Measurements from ENCODE around the gene FAM174C.
A peak's percentile ranks its signal among the peaks of the same experiment; 100 is the strongest.

The FAM174C gene

DNA sequence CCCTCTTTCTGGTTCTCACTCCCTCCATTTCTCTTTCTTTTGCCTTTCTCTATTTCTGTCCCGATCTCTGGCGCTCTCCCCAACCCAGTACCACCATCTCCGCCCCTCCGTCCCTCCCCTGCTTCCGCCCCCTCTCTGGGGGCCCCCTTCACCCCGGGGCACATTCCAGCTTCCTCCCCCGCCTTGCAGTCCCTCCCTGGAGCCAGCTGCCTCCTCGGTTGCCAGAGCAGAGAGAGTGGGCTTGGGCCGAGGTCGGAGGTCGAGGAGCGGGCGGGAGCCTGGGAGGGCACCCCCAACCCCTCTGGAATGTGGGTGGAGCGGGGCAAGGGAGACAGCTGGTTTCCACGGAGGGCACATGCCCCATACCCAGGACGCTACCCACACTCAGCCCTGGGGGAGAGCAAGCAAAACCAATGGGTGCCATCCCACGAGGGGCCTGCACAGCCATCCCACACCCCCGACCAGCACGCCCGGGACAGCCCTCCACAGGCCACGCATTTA lies 12.7 kb upstream of the FAM174C start:
- DNase-seq: no peak

GRCh38 chr19:1263188-1263587 lies 12.1 kb upstream of the FAM174C start:
- DNase-seq: no peak

DNA sequence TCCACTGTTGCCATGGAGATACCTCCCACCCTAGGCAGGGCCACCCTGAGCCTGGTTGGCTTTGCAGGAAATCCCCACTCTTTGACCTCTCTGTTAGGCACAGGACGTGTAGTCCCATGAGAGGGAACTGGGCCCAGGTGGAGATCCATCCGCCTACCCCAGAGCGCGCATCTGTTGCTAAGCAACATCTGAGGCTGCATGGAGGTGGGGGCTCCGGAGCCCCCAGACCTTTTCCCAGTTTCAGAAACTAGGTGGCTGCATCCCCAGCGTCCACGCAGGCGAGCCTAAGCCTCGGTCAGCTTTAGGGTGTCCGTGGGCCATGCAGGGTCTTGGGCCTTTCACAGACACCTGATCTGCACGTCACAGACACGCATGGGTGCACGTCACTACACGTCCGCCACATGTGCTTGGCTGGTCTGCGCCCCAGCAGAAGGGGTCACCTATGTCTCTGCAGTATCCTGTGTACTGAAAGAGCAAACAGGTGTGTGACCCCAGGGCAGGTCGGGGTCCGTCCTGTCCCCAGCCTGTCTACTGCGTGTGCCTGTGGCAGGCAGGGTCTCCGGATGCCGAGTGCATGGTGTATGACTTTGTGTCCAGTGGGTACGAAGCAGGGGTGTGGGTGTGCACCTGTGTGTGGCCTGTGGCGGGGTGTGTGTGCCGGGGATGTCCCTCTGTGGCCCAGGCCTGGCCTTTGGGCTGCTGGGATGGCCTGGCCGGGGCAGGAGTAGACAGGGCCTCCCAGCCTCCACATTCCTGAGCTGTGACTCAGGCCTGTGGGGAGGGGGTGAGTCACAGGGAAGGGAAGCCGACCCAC lies 10.3 kb upstream of the FAM174C start:
- no peak for DNase-seq

DNA sequence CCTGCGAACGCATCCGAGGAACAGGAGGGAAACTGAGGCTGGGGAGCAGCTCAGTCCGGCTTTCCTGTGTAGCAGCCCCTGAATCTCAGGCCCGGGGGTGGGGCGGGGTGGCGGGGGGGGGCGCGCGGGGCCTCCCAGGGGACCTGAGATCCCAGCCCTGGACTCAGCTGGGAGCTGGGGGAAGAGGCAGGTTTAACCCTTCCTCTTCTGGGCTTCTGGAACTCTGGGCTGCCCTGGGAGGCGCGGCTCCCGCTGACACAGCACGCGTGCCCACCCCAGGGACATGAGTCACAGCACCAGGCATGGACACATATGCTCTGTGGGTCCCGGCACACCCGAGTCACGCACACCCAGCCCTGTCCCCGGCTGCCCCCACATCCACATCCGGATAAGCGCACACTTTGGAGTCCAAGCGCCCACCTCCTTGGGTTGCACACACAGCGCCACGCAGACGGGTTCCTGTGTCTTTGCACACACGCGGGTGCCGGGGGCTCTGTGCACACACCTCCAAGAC lies 9.7 kb upstream of the FAM174C start:
- DNase-seq: no peak

DNA sequence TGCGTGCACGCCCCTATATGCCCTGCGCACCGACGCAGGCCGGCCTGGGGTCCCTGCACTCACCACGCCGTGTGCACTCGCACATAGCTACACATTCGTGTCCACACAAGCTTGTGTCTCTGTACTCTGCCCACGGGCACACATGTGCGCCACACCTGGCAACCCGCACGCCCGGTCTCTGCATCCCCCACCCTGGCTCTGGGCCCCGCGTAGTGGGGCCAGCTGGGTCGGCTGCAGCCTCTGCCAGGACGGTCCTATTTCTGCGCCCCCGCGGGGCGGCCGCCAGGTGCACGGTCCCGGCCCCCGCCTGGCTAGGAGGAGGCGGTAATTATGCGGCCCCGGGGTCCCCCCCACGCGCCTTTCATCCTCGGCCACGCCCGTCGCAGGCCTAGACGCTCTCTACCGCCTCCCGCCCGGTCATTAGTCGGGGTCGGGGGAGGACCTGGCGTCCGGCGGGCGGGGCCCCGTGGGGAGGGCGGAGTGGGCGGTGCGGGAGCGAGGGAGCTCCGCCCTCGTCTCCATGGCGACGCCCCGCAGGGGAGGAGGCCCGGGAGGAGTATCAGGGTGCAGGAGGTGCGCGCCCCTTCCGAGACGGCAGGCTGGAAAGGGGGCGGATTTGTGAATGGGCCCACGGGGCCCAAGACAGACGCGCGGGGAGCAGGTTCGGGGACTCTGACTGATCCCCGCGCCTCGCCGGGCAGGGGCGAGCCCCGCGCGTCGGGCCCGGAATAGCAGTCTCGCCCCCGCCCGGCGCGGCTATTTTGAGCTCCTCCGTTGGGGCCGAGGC lies 9.0 kb upstream of the FAM174C start:
- peak; percentile 76 for DNase-seq

- peak; percentile 62 for DNase-seq
Observed at GRCh38 chr19:1266916-1267476, 8.3 kb upstream of the FAM174C start.

DNA sequence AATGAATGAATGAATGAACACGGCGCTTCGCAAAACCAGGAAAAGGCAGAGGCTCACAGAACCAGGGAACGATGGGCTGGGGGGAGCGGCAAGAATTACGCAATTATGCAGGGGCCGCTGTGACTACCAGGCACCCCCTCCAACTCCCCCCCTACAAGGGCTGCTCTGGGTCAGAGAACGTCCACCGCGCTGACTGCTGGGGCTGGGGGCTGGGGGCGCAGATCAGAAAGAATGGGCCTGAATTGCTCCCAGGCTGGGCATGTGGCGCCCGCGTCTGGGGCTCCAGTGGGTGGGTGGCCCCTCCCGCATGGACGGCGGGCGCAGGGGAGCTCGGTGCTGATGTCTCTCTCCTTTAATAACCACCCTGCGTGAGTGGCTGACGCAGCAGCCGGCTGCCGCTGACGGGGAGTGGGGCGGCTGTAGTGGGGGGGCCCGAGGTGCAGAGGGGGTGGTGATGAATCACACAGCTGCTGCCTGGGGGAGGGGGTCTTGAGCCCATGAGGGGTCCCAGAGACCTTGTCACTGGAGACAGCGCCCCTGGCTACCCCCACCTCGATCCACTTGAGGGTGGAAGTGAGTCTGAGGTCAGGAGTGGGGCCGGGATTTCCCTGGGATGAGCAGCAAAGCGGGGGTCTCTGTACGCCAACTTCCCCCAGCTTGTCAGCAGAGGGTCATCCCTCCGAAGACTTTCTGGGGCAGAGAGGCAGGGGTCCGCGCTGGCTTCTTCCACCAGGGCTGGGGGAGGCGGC lies 7.7 kb upstream of the FAM174C start:
- peak; percentile 39 for DNase-seq

DNA sequence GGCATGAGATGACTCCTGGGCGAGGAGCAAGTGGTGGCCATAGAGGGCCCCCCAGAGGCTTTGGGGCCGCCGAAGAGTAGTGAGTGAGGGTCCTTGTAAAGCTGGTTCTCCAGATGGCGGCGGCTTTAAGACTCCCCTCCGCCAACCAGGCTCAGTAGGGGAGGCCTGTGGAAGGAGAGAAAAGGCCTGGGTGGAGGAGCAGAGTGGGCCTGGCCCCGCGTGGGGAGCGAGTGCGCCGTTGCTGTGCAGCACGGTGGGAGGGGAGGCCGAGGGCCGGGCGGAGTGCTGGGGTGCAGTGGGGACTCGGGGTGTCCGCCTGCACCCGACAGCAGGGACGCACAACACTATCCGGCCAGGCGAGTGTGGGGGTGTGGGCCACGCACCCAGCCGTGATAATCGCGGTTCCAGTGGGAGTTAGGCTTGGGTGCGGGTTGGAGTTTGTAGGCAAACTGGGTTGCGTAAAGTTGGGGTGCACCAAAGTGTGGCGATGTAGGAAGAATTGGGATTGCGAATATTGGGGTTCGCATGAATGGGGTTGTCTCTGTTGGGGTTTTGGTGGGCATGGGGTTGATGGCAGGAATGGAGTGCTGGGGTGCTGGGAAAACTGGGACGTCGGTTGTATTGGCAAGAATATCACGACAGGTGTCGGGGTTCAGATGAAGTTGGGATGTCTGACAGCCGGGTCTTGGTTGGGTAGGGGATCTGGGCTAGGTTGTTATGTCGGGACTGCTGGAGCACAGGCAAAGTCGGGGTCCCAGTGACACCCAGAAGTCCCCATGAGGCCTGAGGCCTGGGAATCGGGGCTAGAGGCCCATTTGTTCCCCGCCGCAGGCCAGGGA lies 6.9 kb upstream of the FAM174C start:
- DNase-seq: no peak

DNA sequence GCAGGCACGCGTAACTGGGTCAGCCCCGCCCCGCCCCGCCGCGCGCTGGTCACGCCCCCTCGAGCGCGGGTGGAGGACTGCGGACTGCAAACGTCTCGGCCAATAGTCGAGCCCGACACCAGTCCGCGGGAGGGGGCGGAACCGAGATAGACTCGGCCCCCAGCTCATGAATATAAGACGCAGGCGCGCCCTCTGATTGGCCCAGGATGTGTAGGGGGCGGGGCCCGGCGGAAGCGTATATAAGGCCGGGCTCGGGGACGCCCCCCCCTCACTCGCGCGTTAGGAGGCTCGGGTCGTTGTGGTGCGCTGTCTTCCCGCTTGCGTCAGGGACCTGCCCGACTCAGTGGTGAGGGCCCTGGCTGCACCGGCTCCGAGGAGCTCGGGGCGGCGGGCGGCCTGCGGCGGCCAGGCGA lies 6.3 kb upstream of the FAM174C start, which contains the start of gene CIRBP:
Gene CIRBP, plus strand, starts transcription at position 268 of the 413 bp plus-strand sequence. CDS start 1,602 bp downstream, outside the sequence.
- peak; percentile 99 for DNase-seq

DNA sequence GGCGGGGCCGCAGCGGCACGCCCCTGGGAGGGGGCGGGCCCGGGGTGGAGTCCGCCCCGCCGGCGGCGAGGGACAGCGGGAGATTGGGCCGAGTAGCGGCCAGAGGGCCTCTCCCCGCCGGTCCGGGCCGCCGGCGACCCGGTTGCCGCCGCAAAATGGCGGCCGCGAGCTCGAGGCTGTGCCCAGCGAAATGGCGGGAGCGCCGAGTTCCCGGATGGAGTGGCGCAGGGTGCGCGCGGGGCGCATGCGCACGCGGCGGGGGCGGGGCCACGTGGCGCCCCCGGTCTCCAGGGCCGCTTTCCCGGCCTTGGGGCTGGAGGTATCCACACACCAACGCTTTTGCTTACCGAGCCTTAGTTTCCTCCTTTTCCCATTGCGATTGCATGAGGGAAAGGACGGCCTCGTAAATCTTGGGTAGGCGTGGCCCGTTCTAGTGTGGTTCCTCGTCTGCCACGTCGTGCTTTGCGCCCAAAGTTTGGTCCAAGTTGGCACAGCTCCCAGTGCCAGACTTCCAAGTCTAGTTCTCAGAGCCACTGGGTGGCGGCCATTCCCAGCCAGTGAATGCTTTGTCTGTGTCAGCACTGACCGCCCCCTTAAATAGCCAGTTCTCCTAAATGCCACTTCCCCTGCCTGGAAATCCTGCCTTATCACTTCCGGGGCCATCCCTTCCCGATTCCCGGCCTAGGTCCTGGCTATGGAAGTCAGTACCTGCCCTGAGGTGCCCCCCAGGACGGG lies 5.7 kb upstream of the FAM174C start:
- peak; percentile 83 for DNase-seq

DNA sequence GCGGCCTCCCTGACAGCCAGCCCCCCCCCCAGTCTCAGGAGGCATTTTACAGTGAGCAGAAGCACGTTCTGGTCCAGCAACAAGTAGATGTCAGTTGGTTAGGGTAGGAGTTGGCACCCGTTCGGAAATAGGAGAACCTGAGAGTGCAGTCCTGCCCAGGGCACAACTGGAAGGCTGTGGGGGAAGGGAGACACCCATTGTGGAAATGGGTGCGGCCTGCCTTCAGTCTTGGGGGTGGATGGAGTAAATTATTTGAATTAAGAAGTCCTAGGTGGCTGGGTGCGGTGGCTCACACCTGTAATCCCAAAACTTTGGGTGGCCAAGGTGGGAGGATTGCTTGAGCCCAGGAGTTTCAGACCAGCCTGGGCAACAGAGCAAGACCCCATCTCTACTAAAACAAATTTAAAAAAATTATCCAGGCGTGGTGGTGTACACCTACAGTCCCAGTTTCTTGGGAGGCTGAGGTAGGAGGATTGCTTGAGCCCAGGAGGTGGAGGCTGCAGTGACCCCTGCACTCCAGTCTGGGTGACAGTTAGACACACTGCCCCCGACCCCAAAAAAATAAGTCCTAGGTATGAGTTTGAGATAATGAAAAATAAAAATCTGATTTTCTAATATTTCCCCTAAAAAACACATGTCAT lies 5.0 kb upstream of the FAM174C start:
- DNase-seq: no peak

DNA sequence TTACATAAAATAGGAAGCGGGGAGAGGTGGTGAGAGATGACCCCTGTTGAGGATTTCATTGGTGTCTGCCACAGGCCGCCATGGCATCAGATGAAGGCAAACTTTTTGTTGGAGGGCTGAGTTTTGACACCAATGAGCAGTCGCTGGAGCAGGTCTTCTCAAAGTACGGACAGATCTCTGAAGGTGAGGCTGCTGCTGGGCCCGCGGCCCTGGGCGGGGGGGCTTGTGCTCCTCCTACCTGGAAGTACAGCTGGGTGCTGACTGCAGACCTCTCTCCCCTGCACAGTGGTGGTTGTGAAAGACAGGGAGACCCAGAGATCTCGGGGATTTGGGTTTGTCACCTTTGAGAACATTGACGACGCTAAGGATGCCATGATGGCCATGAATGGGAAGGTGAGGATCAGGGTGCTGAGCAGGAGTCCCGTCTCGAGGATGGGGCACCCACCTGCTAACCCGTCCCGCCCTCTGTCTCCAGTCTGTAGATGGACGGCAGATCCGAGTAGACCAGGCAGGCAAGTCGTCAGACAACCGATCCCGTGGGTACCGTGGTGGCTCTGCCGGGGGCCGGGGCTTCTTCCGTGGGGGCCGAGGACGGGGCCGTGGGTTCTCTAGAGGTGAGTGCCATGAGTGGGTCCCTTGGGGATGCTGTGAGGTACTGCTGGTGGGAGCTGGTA lies 4.3 kb upstream of the FAM174C start:
- DNase-seq: no peak

DNA sequence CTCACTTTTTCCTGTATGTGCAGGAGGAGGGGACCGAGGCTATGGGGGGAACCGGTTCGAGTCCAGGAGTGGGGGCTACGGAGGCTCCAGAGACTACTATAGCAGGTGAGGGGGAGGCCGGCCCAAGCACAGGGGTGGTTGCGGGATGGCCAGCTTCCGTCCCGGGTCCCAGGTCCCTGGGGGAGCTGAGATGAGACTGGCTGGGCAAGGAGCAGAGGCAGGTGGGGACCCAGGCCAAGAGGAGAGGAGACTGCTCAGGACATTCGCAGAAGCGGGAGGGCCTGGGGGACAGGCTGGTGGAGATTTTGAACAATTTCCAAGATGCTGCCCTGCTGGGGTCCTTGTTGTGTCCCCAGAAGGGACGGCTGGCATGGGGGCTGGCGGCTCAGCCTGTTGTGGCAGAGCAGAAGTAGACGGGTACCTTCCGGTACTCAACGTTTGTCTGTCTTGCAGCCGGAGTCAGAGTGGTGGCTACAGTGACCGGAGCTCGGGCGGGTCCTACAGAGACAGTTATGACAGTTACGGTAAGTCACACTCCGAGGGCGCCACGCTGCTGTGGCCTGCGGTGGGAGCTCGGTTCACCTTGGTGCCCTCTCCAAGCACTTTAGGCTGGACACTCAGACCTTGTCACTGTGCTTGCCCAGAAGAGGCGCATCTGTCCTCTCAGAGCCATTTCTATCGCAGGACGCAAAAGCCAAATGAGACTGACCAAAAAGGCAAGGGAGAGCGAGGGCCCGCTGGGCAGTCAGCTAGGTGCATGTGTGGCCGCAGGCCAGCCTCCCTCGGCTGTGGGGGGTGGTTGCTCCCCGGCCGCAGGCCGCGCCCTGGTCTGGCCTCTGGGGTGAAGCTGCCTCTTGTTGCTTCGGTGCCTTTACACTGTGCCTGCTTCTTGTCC lies 3.6 kb upstream of the FAM174C start:
- no peak for DNase-seq

- DNase-seq: no peak
Observed at GRCh38 chr19:1272423-1273262, 2.7 kb upstream of the FAM174C start.

DNA sequence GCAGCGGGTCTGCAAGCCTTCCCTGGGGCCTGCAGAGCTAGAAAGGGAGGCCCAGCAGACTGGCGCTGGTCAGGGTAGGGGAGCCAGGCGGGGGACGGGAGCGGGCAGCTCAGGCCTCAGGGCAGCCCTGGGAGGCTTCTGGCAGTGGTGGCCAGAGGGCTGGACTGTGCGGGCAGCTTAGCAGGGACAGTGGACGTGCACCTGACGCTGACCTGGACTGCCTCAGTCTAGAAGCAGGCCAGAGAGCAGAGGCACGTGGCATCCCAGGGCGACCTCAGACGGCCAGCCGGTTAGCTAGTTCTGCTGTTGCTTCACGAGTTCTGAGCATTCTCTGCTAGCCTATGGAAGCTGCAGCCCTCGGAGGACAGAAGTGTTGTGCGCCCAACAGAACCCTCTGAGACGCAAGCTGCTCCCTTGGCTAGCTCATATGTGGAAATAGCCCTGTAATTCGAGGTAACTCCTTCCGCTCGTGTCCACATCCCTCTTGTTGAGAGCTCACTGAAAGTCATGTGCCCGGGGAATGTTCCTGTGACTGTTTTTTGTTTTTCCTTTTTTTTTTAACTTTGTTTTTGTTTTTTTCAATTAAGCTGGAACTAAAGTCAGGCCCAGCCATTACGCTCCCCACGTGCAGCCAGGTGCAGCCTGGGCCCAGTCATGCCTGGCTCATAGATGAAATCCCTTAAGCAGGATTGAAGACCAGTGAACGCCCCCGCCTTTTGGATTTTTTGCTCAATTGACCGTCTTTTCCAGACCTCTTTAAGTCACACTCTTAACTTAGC lies 1.9 kb upstream of the FAM174C start:
- DNase-seq: no peak

DNA sequence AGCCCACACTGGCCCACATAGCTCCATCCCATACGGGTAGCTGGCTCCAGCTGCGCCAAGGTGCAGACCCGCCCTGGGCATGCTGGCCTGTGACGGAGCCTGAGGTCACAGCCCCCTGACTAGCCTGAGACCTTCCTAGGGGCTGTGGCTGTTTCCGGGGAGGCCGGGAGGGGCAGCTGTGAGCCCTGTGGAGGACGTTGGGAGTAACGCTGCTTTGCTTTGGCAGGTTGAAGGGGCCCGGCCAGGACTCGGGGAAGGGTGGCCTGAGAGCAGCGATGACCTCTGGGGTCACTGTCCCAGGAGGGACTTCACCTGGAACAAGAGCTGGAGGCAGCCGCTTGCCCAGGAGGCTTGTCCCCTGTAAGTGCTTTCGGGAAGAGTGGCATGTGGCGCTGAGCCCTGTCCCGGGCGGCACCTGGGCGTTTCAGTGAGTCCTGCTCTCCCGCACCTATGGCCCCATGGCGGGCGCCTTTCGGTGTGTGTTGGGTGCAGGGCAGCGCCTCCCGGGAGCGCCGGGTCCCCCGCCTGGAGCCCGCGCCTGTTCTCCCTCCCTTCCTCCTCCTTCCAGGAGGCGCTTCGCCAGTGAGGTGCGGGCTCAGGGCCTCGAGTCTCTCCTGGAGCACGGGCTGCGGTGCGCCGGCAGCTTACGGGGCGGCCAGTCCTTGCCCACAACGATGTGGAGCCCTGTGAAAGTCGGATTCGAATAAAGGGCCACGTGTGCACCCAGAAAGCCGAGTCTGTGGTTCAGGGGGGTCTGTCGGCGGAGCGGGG lies 1.1 kb upstream of the FAM174C start:
- no peak for DNase-seq
